ENCODE results near the gene CD8A.

CD8A gene

DNA sequence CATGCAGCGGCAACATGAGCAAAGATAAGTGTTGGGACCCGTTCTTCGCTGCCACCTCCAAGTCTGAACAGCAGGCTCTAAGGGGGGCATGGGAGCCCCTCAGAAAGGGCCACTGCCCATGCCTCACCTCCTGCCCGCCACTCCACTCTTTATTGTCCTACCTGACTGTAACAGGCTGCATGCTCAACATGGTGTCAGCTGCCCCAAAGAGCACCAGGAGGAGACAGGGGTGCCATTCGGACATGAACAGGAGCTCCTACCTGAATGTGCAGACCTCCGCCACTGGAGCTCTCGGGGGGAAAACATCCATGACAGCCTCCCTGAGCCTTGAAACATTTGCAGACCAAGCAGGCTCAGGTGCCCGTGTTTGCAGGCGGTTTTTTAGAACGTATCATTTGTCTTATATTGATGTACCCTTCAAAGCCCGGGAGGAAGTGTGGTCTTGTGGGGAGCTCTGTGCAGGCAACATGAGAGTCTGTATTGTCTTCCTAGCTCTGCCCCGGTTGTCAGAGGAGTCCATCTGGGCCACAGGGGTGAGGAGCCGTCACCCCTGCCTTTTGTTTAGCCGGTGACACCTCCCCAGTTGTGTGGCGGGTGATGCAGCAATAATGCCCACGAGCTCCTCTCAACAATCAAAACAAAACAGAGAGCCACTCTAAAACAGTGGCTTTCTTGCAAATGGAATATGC lies 35.1 kb upstream of the CD8A start:
- Histone ChIP-seq H3K27ac (ENCODE audit: low read depth, low read length) (no peak overlapping the region), H3K4me3 (ENCODE audit: low read depth, low read length) (no peak overlapping the region), H3K27me3 (ENCODE audit: insufficient read depth, low read length) (0 out of 2 replicates have a peak, but pooled peaks cover 10% of the 10 kb centered on the region), H3K4me1 (ENCODE audit: control insufficient read depth, insufficient read depth, low read length, unreplicated experiment) (no peaks in the 10 kb centered on the region), H3K36me3 (ENCODE audit: insufficient read depth, low read length) (no peaks in the 10 kb centered on the region), H3K79me2 (ENCODE audit: control insufficient read depth, insufficient read depth, low read length, unreplicated experiment) (no peaks in the 10 kb centered on the region), H2AFZ (ENCODE audit: low read length, unreplicated experiment) (no peak overlapping the region)

DNA sequence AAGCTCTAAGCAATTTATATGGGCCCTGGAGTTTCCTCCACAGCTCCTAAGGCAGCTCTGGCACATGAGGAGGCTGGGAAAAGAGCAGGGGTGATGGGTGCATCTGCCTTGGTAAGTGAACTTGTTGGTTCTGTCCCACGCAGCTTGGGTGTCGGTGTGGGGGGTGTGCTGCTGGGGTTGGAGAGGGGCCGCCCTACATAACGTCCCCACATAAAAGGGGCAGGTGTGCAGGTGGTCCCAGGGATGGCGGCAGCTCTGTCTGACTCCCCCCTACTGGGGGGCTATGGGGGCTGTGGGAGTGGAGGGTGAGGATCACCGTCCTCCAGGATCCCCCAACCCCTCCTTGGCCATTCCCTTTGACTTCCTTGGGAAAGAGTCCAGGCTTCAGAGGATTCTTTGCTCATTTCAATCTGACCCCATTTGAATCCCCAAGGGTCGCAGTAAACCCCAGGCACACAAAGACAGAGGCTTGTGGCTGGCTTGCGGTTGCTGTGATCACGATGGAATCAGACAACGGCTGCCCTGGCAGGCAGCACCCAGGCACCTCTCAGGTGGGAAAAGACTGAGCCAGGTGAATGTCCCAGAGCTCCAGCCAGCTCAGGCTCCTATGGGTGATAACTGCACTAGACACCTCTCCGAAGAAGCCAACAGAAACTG lies 34.5 kb upstream of the CD8A start:
- H3K27ac ChIP-seq (ENCODE audit: low read depth, low read length): no peak overlapping the region
- no peak overlapping the region for H2AFZ ChIP-seq (ENCODE audit: low read length, unreplicated experiment)
- H3K4me3 ChIP-seq (ENCODE audit: low read depth, low read length): no peak overlapping the region
- peaks cover 11% of the 10 kb centered on the region for H3K27me3 ChIP-seq (ENCODE audit: insufficient read depth, low read length)
- no peaks in the 10 kb centered on the region for H3K4me1 ChIP-seq (ENCODE audit: control insufficient read depth, insufficient read depth, low read length, unreplicated experiment)
- H3K79me2 ChIP-seq (ENCODE audit: control insufficient read depth, insufficient read depth, low read length, unreplicated experiment): no peaks in the 10 kb centered on the region
- H3K36me3 ChIP-seq (ENCODE audit: insufficient read depth, low read length): no peaks in the 10 kb centered on the region

DNA sequence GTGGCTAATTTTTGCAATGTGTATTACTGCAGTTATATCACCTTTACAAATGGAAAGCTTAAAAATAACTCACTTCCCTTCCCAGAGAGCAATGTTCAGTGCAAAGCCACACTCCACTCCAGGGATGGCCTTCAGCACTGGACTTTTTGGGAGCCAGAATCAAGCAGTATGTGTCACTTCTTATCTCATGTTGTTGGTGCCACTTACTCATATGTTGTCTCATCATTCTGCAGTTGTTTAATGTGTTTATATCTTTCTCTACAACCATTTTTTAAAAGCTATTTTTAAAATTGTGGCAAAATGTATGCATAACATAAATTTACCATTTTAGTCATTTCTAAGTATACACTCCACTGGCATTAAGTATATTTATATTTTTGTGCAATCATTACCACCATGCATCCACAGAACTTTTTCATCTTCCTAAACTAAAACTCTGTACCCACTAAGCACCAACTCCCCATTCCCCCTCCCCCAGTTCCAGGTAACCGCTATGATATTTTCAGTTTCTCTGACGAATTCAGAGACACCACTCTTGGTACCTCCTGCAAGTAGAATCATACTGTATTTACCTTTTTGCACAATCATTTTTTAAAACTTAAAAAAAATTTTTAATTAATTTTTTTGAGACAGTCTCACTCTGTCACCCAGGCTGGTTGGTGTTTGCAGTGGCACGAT lies 32.1 kb upstream of the CD8A start:
- H2AFZ ChIP-seq (ENCODE audit: low read length, unreplicated experiment): no peak overlapping the region
- no peaks in the 10 kb centered on the region for H3K36me3 ChIP-seq (ENCODE audit: insufficient read depth, low read length)
- H3K27ac ChIP-seq (ENCODE audit: low read depth, low read length): no peak overlapping the region
- H3K4me3 ChIP-seq (ENCODE audit: low read depth, low read length): no peak overlapping the region
- H3K79me2 ChIP-seq (ENCODE audit: control insufficient read depth, insufficient read depth, low read length, unreplicated experiment): no peaks in the 10 kb centered on the region
- H3K27me3 ChIP-seq (ENCODE audit: insufficient read depth, low read length): peaks cover 28% of the 10 kb centered on the region
- H3K4me1 ChIP-seq (ENCODE audit: control insufficient read depth, insufficient read depth, low read length, unreplicated experiment): no peaks in the 10 kb centered on the region

DNA sequence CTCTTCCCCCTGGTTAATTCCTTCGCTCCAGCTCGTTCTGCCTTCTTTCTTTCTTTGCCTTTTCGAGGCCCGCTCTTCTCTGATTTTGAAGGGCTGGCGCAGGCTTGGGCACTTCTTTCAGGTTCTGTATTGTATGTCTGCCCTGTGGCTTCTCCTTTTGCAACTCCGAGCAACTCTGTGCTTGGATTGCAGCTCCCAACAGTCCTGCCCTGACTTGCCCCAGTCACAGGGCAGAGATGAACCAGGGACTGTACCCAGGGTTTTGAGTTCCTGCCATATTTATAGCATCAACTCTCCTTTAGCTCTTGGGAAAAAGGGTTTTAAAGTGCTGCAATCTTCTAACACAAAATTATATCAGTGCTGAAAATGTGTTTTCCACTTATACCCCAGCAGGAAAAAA lies 31.1 kb upstream of the CD8A start:
- H3K27ac ChIP-seq (ENCODE audit: low read depth, low read length): no peak overlapping the region
- H3K4me1 ChIP-seq (ENCODE audit: control insufficient read depth, insufficient read depth, low read length, unreplicated experiment): no peaks in the 10 kb centered on the region
- H3K79me2 ChIP-seq (ENCODE audit: control insufficient read depth, insufficient read depth, low read length, unreplicated experiment): no peaks in the 10 kb centered on the region
- H3K4me3 ChIP-seq (ENCODE audit: low read depth, low read length): no peak overlapping the region
- no peak overlapping the region for H2AFZ ChIP-seq (ENCODE audit: low read length, unreplicated experiment)
- H3K27me3 ChIP-seq (ENCODE audit: insufficient read depth, low read length): peaks cover 28% of the 10 kb centered on the region
- H3K36me3 ChIP-seq (ENCODE audit: insufficient read depth, low read length): no peaks in the 10 kb centered on the region

DNA sequence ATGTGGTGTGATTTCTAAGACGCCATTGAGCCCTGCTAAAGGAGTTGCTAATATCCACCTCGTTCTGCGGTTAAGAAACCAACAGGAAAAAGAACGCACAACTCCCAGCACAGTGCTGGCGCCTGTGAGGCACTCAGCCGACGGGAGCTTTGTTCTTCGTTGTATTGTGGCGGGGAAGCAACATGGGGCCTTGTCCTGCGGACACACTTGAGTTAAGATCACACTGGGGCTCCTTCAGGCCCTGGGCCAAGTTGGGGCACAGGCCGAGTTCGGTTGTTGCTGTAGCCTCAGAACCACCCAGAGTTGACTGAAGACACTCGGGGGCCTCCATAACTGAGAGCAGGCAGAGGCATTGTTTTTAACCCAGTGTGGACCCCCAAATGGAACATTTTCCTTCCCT lies 30.6 kb upstream of the CD8A start:
- Histone ChIP-seq H3K4me1 (ENCODE audit: control insufficient read depth, insufficient read depth, low read length, unreplicated experiment) (no peaks in the 10 kb centered on the region), H3K79me2 (ENCODE audit: control insufficient read depth, insufficient read depth, low read length, unreplicated experiment) (no peaks in the 10 kb centered on the region), H3K27me3 (ENCODE audit: insufficient read depth, low read length) (peaks cover 28% of the 10 kb centered on the region), H3K4me3 (ENCODE audit: low read depth, low read length) (no peak overlapping the region), H3K36me3 (ENCODE audit: insufficient read depth, low read length) (no peaks in the 10 kb centered on the region), H3K27ac (ENCODE audit: low read depth, low read length) (no peak overlapping the region), H2AFZ (ENCODE audit: low read length, unreplicated experiment) (no peak overlapping the region)

DNA sequence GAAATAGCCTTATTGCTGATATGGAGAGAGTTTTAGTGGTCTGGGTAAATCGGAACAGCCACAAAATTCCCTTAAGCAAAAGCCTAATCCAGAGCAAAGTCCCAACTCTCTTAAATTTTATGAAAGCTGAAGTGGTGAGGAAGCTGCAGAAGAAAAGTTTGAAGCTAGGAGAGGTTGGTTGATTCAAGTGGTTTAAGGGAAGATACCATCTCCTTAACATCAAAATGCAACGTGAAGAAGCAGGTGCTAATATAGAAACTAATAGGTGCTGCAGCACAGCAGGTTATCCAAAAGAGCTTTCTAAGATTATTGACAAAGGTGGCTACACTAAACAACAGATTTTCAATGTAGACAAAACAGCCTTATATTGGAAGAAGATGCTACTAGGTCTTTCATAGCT lies 28.2 kb upstream of the CD8A start:
- H3K4me1 ChIP-seq (ENCODE audit: control insufficient read depth, insufficient read depth, low read length, unreplicated experiment): no peaks in the 10 kb centered on the region
- H3K4me3 ChIP-seq (ENCODE audit: low read depth, low read length): no peak overlapping the region
- peaks cover 18% of the 10 kb centered on the region for H3K27me3 ChIP-seq (ENCODE audit: insufficient read depth, low read length)
- no peaks in the 10 kb centered on the region for H3K79me2 ChIP-seq (ENCODE audit: control insufficient read depth, insufficient read depth, low read length, unreplicated experiment)
- H2AFZ ChIP-seq (ENCODE audit: low read length, unreplicated experiment): no peak overlapping the region
- no peak overlapping the region for H3K27ac ChIP-seq (ENCODE audit: low read depth, low read length)
- H3K36me3 ChIP-seq (ENCODE audit: insufficient read depth, low read length): no peaks in the 10 kb centered on the region

DNA sequence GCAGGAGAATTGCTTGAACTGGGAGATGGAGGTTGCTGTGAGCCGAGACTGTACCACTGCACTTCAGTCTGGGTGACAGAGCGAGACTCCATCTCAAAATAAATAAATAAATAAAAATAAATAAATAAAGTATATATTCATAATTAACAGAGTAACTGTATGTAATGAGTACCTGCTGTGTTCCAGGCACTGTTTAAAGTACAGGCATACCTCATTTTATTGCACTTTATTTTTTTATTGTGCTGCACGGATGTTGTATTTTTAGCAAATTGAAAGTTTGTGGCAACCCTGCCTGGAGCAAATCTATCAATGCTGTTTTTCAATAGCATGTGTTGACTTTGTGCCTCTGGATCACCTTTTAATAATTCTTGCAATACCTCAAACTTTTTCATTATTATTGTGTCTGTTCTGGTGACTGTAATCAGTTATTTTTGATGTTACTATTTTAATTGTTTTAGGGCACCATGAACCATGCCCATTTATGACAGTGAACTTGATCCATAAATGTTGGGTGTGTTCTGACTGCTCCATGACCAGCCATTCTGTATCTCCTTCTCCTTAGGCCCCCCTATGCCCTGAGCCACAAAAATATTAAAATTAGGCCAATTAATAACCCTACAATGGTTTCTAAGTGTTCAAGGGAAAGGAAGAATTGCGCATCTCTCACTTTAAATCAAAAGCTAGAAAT lies 27.5 kb upstream of the CD8A start:
- H3K4me1 ChIP-seq (ENCODE audit: control insufficient read depth, insufficient read depth, low read length, unreplicated experiment): no peaks in the 10 kb centered on the region
- H3K36me3 ChIP-seq (ENCODE audit: insufficient read depth, low read length): no peaks in the 10 kb centered on the region
- H3K79me2 ChIP-seq (ENCODE audit: control insufficient read depth, insufficient read depth, low read length, unreplicated experiment): no peaks in the 10 kb centered on the region
- peaks cover 18% of the 10 kb centered on the region for H3K27me3 ChIP-seq (ENCODE audit: insufficient read depth, low read length)
- no peak overlapping the region for H3K4me3 ChIP-seq (ENCODE audit: low read depth, low read length)
- no peak overlapping the region for H3K27ac ChIP-seq (ENCODE audit: low read depth, low read length)
- no peak overlapping the region for H2AFZ ChIP-seq (ENCODE audit: low read length, unreplicated experiment)

DNA sequence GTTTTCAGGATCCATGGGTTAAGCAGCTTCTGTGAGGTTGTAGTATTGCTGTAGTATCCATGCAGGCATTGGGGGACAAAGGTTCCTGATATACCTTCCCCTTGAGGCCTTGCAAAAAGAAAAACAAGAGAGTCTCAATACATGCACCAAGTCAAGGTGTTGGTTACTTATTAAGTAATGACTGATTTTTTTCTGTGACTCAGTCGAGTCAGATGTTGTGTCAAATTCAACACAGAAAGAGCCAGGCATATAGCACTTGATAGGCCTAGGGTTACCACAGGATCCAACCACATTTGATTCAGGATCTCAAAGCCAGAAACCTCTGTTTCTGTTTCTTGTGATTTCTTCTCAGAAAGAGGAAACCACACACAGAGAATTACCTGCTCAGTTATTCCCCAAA lies 24.9 kb upstream of the CD8A start:
- H3K27ac ChIP-seq (ENCODE audit: low read depth, low read length): no peak overlapping the region
- peaks cover 18% of the 10 kb centered on the region for H3K27me3 ChIP-seq (ENCODE audit: insufficient read depth, low read length)
- no peak overlapping the region for H2AFZ ChIP-seq (ENCODE audit: low read length, unreplicated experiment)

DNA sequence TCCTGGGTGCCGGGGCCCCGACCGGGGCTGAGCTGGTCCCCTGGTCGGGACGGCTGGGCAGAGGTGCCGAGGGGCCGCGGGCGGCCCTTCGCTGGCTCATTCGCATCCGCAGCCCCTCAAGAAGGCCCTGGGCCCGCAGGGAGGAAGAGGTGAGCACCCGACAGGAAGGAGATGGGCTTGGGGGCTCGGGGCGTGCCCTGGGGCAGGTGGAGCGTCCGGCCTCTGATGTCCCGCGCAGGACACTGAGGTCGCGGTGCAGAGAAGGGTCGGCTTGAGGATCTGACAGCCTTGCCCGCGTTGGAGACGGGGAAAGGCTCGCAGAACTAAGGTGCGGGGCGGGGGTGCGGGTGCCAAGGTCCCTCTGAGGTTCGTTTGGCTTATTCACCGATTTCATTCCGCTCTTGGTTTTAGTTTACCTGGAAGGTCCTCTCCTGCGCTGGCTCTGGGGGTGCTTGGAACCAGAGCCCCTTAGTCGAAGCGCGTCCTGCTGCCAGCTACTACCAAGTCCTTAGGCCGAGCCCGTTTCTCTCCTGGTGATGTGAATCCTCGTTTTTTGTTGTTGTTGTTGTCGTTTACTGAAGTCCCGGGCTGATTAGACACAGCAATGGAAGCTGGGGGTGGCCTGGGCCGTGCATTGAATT lies 18.9 kb upstream of the CD8A start:
- no peak overlapping the region for H3K27ac ChIP-seq (ENCODE audit: low read depth, low read length)
- H2AFZ ChIP-seq (ENCODE audit: low read length, unreplicated experiment): no peak overlapping the region
- no peak overlapping the region for H3K4me3 ChIP-seq (ENCODE audit: low read depth, low read length)
- H3K36me3 ChIP-seq (ENCODE audit: insufficient read depth, low read length): no peaks in the 10 kb centered on the region
- no peaks in the 10 kb centered on the region for H3K79me2 ChIP-seq (ENCODE audit: control insufficient read depth, insufficient read depth, low read length, unreplicated experiment)
- no peaks in the 10 kb centered on the region for H3K4me1 ChIP-seq (ENCODE audit: control insufficient read depth, insufficient read depth, low read length, unreplicated experiment)
- H3K27me3 ChIP-seq (ENCODE audit: insufficient read depth, low read length): peaks cover 3% of the 10 kb centered on the region; the same call in 1 of the 2 replicates

More for the DNA sequence above, 24.9 kb upstream of the CD8A start:
- Histone ChIP-seq H3K36me3 (ENCODE audit: insufficient read depth, low read length) (no peaks in the 10 kb centered on the region), H3K4me3 (ENCODE audit: low read depth, low read length) (no peak overlapping the region), H3K4me1 (ENCODE audit: control insufficient read depth, insufficient read depth, low read length, unreplicated experiment) (no peaks in the 10 kb centered on the region), H3K79me2 (ENCODE audit: control insufficient read depth, insufficient read depth, low read length, unreplicated experiment) (no peaks in the 10 kb centered on the region)
